GM12892 (cell line): ENCODE measurements around the gene PTPRN2.
"Not testable (repeated sequence)": the region's sequence is repeated elsewhere in the genome, so short reads cannot be mapped to it uniquely, and the experiment has no call there.

Source experiments
- POLR2A ChIP-seq: IDR thresholded peaks from 2 replicates; pipeline ENCODE4 v1.6.1; 2011; ENCODE audit warnings: low read depth, low read length, control low read depth
- POLR2AphosphoS5 ChIP-seq: IDR thresholded peaks from 2 replicates; pipeline ENCODE4 v1.6.1; 2011; ENCODE audit warnings: low read depth, low read length, control low read depth
- TAF1 ChIP-seq: IDR thresholded peaks from 2 replicates; pipeline ENCODE4 v1.6.1; 2011; ENCODE audit warnings: low read depth, mild to moderate bottlenecking, control low read depth, low read length, borderline replicate concordance

GRCh38 chr7:158336952-158337351 is 250.7 kb downstream of the PTPRN2 start:
- TF ChIP-seq POLR2AphosphoS5, TAF1, POLR2A: not testable (repeated sequence)
